GM23248 (cell line): ENCODE measurements around the gene NHLH1. TPM values are rescaled to one million over a fixed set of nuclear protein-coding genes. Genes with fewer than 3 reads are reported as not detected.
"Not testable (repeated sequence)": the region's sequence is repeated elsewhere in the genome, so short reads cannot be mapped to it uniquely, and the experiment has no call there.

ENCODE experiments used
- DNase-seq: peaks from one replicate; pipeline ENCODE4 v3.0.0-alpha.2; 2015
- H2AFZ ChIP-seq: fragments of 200-600 bp; sonication (generic); 2 replicates; pipeline ENCODE4 v1.6.1; 2016; ENCODE audit warnings: antibody characterized with exemption
- H3F3A ChIP-seq: fragments of 200-600 bp; sonication (generic); 2 replicates; pipeline ENCODE4 v1.6.1; 2016; ENCODE audit warnings: mild to moderate bottlenecking, antibody characterized with exemption, mixed run types; ENCODE audit not compliant: insufficient read depth
- H3K27ac ChIP-seq: fragments of 200-600 bp; sonication (generic); 2 replicates; pipeline ENCODE4 v1.5.1; 2016; ENCODE audit warnings: mild to moderate bottlenecking
- H3K27me3 ChIP-seq: fragments of 200-600 bp; sonication (generic); replicated peaks from 2 replicates; pipeline ENCODE4 v1.6.1; 2016; ENCODE audit warnings: mild to moderate bottlenecking; ENCODE audit not compliant: insufficient read depth
- H3K36me3 ChIP-seq: fragments of 200-600 bp; sonication (generic); 2 replicates; pipeline ENCODE4 v1.6.1; 2016; ENCODE audit warnings: low read depth, mild to moderate bottlenecking
- H3K4me1 ChIP-seq: fragments of 200-600 bp; sonication (generic); 2 replicates; pipeline ENCODE4 v1.6.1; 2016; ENCODE audit warnings: mild to moderate bottlenecking; ENCODE audit not compliant: insufficient read depth
- H3K4me2 ChIP-seq: fragments of 200-600 bp; sonication (generic); one replicate; pipeline ENCODE4 v1.6.1; 2016; ENCODE audit warnings: mild to moderate bottlenecking; ENCODE audit not compliant: unreplicated experiment
- H3K4me3 ChIP-seq: fragments of 200-600 bp; sonication (generic); 2 replicates; pipeline ENCODE4 v1.5.1; 2016; ENCODE audit warnings: mild to moderate bottlenecking
- H3K79me2 ChIP-seq: fragments of 200-600 bp; sonication (generic); 2 replicates; pipeline ENCODE4 v1.6.1; 2016; ENCODE audit warnings: mild to moderate bottlenecking; ENCODE audit not compliant: insufficient read depth
- H3K9ac ChIP-seq: fragments of 200-600 bp; sonication (generic); 2 replicates; pipeline ENCODE4 v1.6.1; 2016; ENCODE audit warnings: mild to moderate bottlenecking
- H3K9me2 ChIP-seq: fragments of 200-600 bp; sonication (generic); 2 replicates; pipeline ENCODE4 v1.6.1; 2016; ENCODE audit warnings: mixed run types, mild to moderate bottlenecking, moderate library complexity; ENCODE audit not compliant: insufficient read depth
- H3K9me3 ChIP-seq: fragments of 200-600 bp; sonication (generic); one replicate; pipeline ENCODE4 v1.6.1; 2017; ENCODE audit warnings: low read depth
- H4K20me1 ChIP-seq: fragments of 200-600 bp; sonication (generic); 2 replicates; pipeline ENCODE4 v1.6.0; 2016; ENCODE audit not compliant: insufficient read depth
- EZH2 ChIP-seq: fragments of 200-600 bp; sonication (generic); IDR thresholded peaks from 2 replicates; pipeline ENCODE4 v1.6.1; 2018; ENCODE audit warnings: antibody characterized with exemption, mild to moderate bottlenecking; ENCODE audit not compliant: insufficient read depth, poor library complexity, severe bottlenecking
- EZH2phosphoT487 ChIP-seq: fragments of 200-600 bp; sonication (generic); IDR thresholded peaks from 2 replicates; pipeline ENCODE4 v1.6.1; 2018; ENCODE audit warnings: antibody characterized with exemption, moderate library complexity, mild to moderate bottlenecking, low read depth; ENCODE audit not compliant: insufficient read depth
- WGBS, 2 experiments: methylation state at CpG; one replicate each; pipeline ENCODE4 v1.1.6; 2015 to 2017; ENCODE audit warnings: low lambda C conversion rate in 2 of 2, low coverage in 1 of 2; ENCODE audit errors: missing lambda C conversion rate in 2 of 2; 5-methylcytosine and 5-hydroxymethylcytosine counted together
- in situ Hi-C: fragments of 300-500 bp; cut with MboI; formaldehyde crosslinking; loops from 2 replicates; pipeline ENCODE4 v1.15.0; 2020
- polyA plus RNA-seq: library from polyadenylated mRNA; unstranded; fragments of >200 nt; fragmentation: Nextera tagmentation; extraction: Ambion mirVana; gene quantifications from 2 replicates; pipeline ENCODE4 v1.2.1, GENCODE V29; 2016
- total RNA-seq: library from RNA; depleted of rRNA; stranded (reverse); fragments of >200 nt; shearing (Covaris generic); gene quantifications from 2 replicates; pipeline ENCODE4 v1.2.3, GENCODE V29; 2014

Gene NHLH1
- total and polyA plus RNA-seq, 2 experiments from 2014 or later: 0.31 TPM; not detected in 1

GRCh38 chr1:160375788-160376524 lies 9.1 kb downstream of the NHLH1 start:
- no peaks in the 10 kb centered on the region for H3K9me3 ChIP-seq
- peaks cover 23% of the 10 kb centered on the region for H3K4me1 ChIP-seq
- no peak overlapping the region for H3K4me3 ChIP-seq
- no peak overlapping the region for H3K9ac ChIP-seq
- H3K9me2 ChIP-seq: no peaks in the 10 kb centered on the region
- peaks cover 12% of the 10 kb centered on the region for H3F3A ChIP-seq
- no peak for TF ChIP-seq EZH2
- TF ChIP-seq EZH2phosphoT487: no peak
- H3K27ac ChIP-seq: no peak overlapping the region
- H3K79me2 ChIP-seq: no peaks in the 10 kb centered on the region
- no peak overlapping the region for H3K4me2 ChIP-seq
- no peaks in the 10 kb centered on the region for H4K20me1 ChIP-seq
- H2AFZ ChIP-seq: peak overlapping the region; percentile 42; the same call in 1 of the 2 replicates
- H3K27me3 ChIP-seq: no peaks in the 10 kb centered on the region
- in situ Hi-C loops: no loop called here
- 22 to 23% methylated on average over 9 of the region's 9 CpGs for WGBS, 2 experiments
- H3K36me3 ChIP-seq: no peaks in the 10 kb centered on the region
- DNase-seq: peak; percentile 55

DNA sequence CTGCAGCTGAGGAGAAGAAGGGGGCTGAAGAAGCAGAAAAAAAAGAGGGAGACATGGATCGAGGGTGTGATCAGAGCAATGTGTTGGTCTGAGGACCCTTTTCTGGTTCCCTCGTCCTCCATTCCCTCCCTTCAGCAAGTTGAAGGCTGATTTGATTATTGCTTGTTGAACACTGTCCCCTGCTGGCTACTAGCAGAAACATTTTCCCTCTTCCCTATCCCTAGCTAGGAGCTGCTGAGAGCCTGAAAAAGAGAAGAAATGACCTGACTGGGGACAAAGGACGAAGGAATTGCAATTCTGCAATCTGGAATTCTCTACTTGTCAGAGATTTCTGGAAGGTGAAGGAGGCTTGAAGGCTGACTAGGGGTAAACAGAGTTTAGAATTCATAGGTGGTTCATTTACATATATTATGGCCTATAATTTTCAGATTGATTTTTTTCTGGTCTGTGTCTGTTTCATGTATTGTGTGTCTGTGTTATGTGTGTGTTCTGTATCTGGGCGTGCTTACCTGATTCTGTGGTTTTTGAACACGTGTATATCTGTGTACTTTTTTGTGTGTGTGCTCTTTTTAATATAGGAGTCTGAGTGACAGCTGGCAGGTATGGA lies 9.8 kb downstream of the NHLH1 start:
- Histone ChIP-seq H3K4me1 (peaks cover 23% of the 10 kb centered on the region), H3K9ac (no peak overlapping the region), H3K4me2 (no peak overlapping the region), H3F3A (peaks cover 12% of the 10 kb centered on the region), H3K9me3 (no peaks in the 10 kb centered on the region), H3K4me3 (no peak overlapping the region), H2AFZ (peak overlapping the region; percentile 42; the same call in 1 of the 2 replicates), H3K27me3 (no peaks in the 10 kb centered on the region), H3K79me2 (no peaks in the 10 kb centered on the region), H3K27ac (no peak overlapping the region), H3K36me3 (no peaks in the 10 kb centered on the region), H3K9me2 (no peaks in the 10 kb centered on the region), H4K20me1 (no peaks in the 10 kb centered on the region)
- 5% methylated on average over 5 of the region's 5 CpGs for WGBS, 2 experiments
- in situ Hi-C loops: no loop called here
- DNase-seq: peak; percentile 79
- TF ChIP-seq EZH2 (no peak), EZH2phosphoT487 (no peak)

GRCh38 chr1:160377585-160378206 lies 10.8 kb downstream of the NHLH1 start:
- Histone ChIP-seq H4K20me1 (no peaks in the 10 kb centered on the region), H2AFZ (no peak overlapping the region), H3K4me1 (peaks cover 23% of the 10 kb centered on the region), H3K27ac (no peak overlapping the region), H3K79me2 (no peaks in the 10 kb centered on the region), H3K4me3 (0 out of 2 replicates have a peak overlapping the region, but pooled peaks have one; percentile 13), H3K4me2 (peak overlapping the region; percentile 28), H3K9me2 (no peaks in the 10 kb centered on the region), H3K9ac (no peak overlapping the region), H3K36me3 (no peaks in the 10 kb centered on the region), H3F3A (peaks cover 12% of the 10 kb centered on the region), H3K27me3 (no peaks in the 10 kb centered on the region), H3K9me3 (no peaks in the 10 kb centered on the region)
- DNase-seq: peak; percentile 90
- 25 to 34% methylated on average over 7 of the region's 7 CpGs for WGBS, 2 experiments
- in situ Hi-C loops: no loop called here
- TF ChIP-seq EZH2 (no peak), EZH2phosphoT487 (no peak)

GRCh38 chr1:160384812-160385211 lies 17.9 kb downstream of the NHLH1 start:
- WGBS, 2 experiments: 87 to 90% methylated on average over 2 of the region's 2 CpGs
- H3K9me2 ChIP-seq, H3F3A ChIP-seq, H3K27me3 ChIP-seq, H3K36me3 ChIP-seq, H4K20me1 ChIP-seq, H3K27ac ChIP-seq, H3K9me3 ChIP-seq, H3K9ac ChIP-seq, DNase-seq, H3K4me2 ChIP-seq, in situ Hi-C loops, H3K4me1 ChIP-seq, H2AFZ ChIP-seq, H3K4me3 ChIP-seq, H3K79me2 ChIP-seq: not testable (repeated sequence)

DNA sequence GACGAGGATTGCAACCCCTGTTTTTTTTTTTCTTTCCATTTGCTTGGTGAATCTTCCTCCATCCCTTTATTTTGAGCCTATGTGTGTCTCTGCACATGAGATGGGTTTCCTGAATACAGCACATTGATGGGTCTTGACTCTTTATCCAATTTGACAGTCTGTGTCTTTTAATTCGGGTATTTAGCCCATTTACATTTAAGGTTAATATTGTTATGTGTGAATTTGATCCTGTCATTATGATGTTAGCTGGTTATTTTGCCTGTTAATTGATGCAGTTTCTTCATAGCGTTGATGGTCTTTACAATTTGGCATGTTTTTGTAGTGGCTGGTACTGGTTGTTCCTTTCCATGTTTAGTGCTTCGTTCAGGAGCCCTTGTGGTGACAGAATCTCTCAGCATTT lies 21.5 kb downstream of the NHLH1 start:
- H3K4me1 ChIP-seq, H3K4me2 ChIP-seq, H3K79me2 ChIP-seq, H4K20me1 ChIP-seq, H3K9ac ChIP-seq, H3K9me2 ChIP-seq, H3K9me3 ChIP-seq, H3K27ac ChIP-seq, H3K4me3 ChIP-seq, H3K36me3 ChIP-seq, in situ Hi-C loops, H2AFZ ChIP-seq, DNase-seq, H3F3A ChIP-seq: not testable (repeated sequence)
- WGBS, 2 experiments: 34 to 40% methylated on average over 4 of the region's 4 CpGs
- peaks cover 12% of the 10 kb centered on the region; the same call in 1 of the 2 replicates for H3K27me3 ChIP-seq
